Mammary epithelial cell (primary cell): ENCODE results near the gene GAB2.

Experiments used
- EZH2 ChIP-seq: IDR thresholded peaks from 2 replicates; pipeline ENCODE4 v1.6.1; 2012; ENCODE audit warnings: low read length, inconsistent platforms, borderline replicate concordance
- TF ChIP-seq, protein P1 (sequence below), 2 donors: IDR thresholded peaks in 1 of 2; conservative IDR thresholded peaks in 1 of 2; 2 replicates each; pipeline ENCODE4 v1.5.1; 2011 to 2012; ENCODE audit warnings: inconsistent platforms in 2 of 2, low read length in 2 of 2, mild to moderate bottlenecking in 2 of 2, control low read depth in 1 of 2, low read depth in 1 of 2; ENCODE audit not compliant: insufficient read depth in 1 of 2; ENCODE audit errors: extremely low read depth in 1 of 2

DNA sequence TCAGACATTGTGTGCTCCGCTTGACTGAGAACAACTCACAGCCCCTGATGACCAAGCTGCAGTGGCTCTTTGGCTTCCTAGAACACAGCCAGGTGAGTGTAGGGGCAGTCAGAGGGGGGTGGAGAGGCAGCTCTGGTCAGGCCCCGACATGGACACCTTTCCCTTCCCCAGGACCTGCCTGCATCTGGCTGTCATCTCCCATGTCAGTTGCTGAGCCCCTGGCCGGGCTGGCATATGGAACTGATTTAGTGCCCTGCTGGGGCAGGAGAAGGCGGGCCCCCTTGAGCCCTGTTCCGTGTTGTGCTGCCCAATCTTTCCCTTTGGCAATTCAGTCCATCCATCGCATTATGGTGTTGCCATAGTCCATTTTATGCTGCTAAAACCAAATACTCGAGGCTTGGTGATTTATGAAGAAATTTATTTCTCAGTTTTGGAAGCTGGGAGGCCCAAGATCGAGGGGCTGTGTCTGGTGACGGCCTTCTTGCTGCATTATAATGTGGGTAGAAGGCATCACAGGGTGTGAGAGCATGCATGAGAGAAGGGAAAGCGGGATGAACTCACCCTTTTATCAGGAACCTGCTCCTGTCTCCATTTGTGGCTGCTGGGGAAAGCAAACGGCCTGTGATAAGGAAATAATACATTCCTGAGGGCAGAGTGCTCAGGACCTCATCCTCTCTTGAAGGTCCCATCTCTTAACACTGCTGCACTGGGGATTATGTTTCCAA lies 209.9 kb downstream of the GAB2 start:
- TF ChIP-seq, protein P1, sequence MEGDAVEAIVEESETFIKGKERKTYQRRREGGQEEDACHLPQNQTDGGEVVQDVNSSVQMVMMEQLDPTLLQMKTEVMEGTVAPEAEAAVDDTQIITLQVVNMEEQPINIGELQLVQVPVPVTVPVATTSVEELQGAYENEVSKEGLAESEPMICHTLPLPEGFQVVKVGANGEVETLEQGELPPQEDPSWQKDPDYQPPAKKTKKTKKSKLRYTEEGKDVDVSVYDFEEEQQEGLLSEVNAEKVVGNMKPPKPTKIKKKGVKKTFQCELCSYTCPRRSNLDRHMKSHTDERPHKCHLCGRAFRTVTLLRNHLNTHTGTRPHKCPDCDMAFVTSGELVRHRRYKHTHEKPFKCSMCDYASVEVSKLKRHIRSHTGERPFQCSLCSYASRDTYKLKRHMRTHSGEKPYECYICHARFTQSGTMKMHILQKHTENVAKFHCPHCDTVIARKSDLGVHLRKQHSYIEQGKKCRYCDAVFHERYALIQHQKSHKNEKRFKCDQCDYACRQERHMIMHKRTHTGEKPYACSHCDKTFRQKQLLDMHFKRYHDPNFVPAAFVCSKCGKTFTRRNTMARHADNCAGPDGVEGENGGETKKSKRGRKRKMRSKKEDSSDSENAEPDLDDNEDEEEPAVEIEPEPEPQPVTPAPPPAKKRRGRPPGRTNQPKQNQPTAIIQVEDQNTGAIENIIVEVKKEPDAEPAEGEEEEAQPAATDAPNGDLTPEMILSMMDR (conservative IDR thresholded peaks at IDR 0.05 in 1 of 2, IDR thresholded peaks at IDR 0.05 in 1 of 2; ENCODE audit: extremely low read depth in 1 of 2, insufficient read depth in 1 of 2, low read depth in 1 of 2, low read length in 2 of 2), result no peak
- no peak for TF ChIP-seq EZH2
